Measurements from ENCODE around the gene SEMA3B. TPM values are rescaled to one million over a fixed set of nuclear protein-coding genes. Genes with fewer than 3 reads are reported as not detected.
A peak's percentile ranks its signal among the peaks of the same experiment; 100 is the strongest.

The SEMA3B gene
- total RNA-seq, 4 donors from 2014 or later, result 21.0 to 31.0 (median 26.5) TPM

GRCh38 chr3:50290161-50290641 is 21.3 kb downstream of the SEMA3B start:
- 91 to 93% methylated on average over 13 to 16 of the region's 16 CpGs for WGBS, 2 donors
- DNase-seq, result no peak
- TF ChIP-seq, protein P1, sequence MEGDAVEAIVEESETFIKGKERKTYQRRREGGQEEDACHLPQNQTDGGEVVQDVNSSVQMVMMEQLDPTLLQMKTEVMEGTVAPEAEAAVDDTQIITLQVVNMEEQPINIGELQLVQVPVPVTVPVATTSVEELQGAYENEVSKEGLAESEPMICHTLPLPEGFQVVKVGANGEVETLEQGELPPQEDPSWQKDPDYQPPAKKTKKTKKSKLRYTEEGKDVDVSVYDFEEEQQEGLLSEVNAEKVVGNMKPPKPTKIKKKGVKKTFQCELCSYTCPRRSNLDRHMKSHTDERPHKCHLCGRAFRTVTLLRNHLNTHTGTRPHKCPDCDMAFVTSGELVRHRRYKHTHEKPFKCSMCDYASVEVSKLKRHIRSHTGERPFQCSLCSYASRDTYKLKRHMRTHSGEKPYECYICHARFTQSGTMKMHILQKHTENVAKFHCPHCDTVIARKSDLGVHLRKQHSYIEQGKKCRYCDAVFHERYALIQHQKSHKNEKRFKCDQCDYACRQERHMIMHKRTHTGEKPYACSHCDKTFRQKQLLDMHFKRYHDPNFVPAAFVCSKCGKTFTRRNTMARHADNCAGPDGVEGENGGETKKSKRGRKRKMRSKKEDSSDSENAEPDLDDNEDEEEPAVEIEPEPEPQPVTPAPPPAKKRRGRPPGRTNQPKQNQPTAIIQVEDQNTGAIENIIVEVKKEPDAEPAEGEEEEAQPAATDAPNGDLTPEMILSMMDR (IDR thresholded peaks at IDR 0.05), result no peak
- no peak for TF ChIP-seq POLR2A (IDR thresholded peaks at IDR 0.05)
- no peak overlapping the region for H3K27ac ChIP-seq
- H3K9me3 ChIP-seq, result no peaks in the 10 kb centered on the region
- intact Hi-C loops (cut with DNase I), result loop anchor here (5.0 kb wide), 1 partner anchor 37 kb away; the partner anchor contains the start of gene TUSC2
- no peak overlapping the region for H3K4me3 ChIP-seq (replicated peaks in 1 of 3)
- H3K36me3 ChIP-seq, result peaks cover 26 to 28% of the 10 kb centered on the region in 2 donors
- peaks cover 15 to 18% of the 10 kb centered on the region in 2 donors for H3K4me1 ChIP-seq
- H3K27me3 ChIP-seq, result no peaks in the 10 kb centered on the region

DNA sequence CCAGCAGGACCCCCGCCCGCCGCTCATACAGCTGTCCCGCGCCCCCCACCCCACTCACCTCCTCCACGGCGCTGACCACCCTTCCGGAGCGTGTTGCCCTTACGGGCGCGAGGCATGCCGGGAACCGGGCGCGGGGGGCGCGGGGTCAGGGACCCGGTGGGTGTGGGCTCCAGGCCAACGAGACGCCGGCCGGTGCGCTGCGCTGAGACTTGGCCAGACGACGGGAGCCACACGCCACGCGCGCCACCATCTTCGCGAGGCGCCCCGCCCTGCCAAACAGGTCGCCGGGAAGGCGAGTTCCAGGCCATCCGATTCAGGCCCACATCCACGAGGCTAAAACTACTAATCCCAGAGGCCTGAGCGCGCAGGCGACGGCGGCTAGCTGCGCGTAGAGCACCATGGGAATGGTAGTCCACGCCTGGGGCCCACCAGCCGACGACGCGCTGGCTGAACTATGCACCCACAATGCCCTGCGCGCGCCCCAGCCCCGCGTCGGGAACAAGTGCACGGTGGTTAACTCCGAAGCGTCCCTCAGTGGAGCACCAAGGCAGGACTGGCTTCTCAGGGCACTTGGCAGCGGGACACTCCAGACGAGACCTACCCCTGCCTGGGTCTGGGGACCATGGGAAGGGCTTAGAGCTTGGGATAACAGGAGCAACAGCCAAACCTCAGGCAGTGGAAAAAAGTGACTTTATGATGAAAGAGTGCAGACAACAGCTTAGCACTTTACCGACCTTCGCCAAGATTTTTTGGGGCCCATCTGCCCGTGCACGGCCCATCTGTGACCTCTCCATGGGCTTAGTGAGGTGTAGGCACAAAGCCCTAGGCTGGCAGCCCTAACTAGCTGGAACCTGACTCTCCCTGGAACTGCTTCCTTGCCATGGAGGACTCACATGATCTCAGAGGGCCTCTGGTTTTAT is 23.5 kb downstream of the SEMA3B start, which contains the start of gene IFRD2:
Gene IFRD2, minus strand, starts transcription at position 271 of the 920 bp plus-strand sequence. Its CDS starts 155 bp downstream, at position 116.
- H3K9me3 ChIP-seq, result no peaks in the 10 kb centered on the region
- peak in 1 of 2 donors; percentile 62 for TF ChIP-seq POLR2A (IDR thresholded peaks at IDR 0.05)
- TF ChIP-seq, protein P1 (IDR thresholded peaks at IDR 0.05), result no peak
- intact Hi-C loops (cut with DNase I), result loop anchor here (5.0 kb wide), 1 partner anchor 35 kb away; the partner anchor contains the start of gene TUSC2

GRCh38 chr3:50293079-50293801 is 24.3 kb downstream of the SEMA3B start:
- peaks cover 17 to 24% of the 10 kb centered on the region in 2 donors for H3K4me1 ChIP-seq
- intact Hi-C loops (cut with DNase I), result loop anchor here (5.0 kb wide), 1 partner anchor 34 kb away; the partner anchor contains the start of gene TUSC2
- H3K9me3 ChIP-seq, result no peaks in the 10 kb centered on the region
- 61 to 80% methylated on average over 5 to 12 of the region's 12 CpGs for WGBS, 2 donors
- peak overlapping the region; percentile 20 to 75 (median 58) for H3K27ac ChIP-seq
- no peaks in the 10 kb centered on the region for H3K27me3 ChIP-seq
- peaks cover 16 to 20% of the 10 kb centered on the region in 2 donors for H3K36me3 ChIP-seq
- H3K4me3 ChIP-seq (replicated peaks in 1 of 3), result no peak overlapping the region
- TF ChIP-seq, protein P1 (IDR thresholded peaks at IDR 0.05), result no peak
- no peak for TF ChIP-seq POLR2A (IDR thresholded peaks at IDR 0.05)
- DNase-seq, result no peak

More for the DNA sequence above, 23.5 kb downstream of the SEMA3B start, which contains the start of gene IFRD2:
- Histone ChIP-seq H3K4me3 (replicated peaks in 1 of 3) (peak within 1 kb of the TSS; percentile 45 to 92 (median 78)), H3K36me3 (peaks cover 24 to 26% of the 10 kb centered on the region in 2 donors), H3K27ac (peak within 1 kb of the TSS; percentile 20 to 75 (median 68)), H3K4me1 (peaks cover 15 to 18% of the 10 kb centered on the region in 2 donors), H3K27me3 (no peaks in the 10 kb centered on the region)
- peak; percentile 98 for DNase-seq
- WGBS, 2 donors, result 5 to 6% methylated on average over 7 to 8 of the region's 67 CpGs

DNA sequence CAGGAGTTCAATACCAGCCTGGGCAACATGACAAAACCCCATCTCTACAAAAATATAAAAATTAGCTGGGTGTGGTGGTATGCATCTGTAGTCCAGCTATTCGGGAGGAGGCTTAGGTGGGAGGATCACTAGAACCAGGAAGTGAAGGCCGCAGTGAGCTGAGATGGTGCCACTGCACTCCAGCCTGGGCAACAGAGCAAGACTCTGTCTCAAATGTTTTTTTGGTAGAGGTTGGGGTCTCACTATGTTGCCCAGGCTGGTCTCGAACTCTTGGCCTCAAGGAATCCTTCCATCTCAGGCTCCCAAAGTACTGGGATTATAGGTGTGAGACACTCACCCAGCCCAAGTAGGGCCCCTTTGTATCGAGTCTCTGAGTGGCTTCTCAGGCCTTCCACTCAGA is 25.1 kb downstream of the SEMA3B start:
- no peak overlapping the region for H3K27ac ChIP-seq
- H3K36me3 ChIP-seq, result peaks cover 8 to 11% of the 10 kb centered on the region in 2 donors
- DNase-seq, result no peak
- H3K4me1 ChIP-seq, result peaks cover 23 to 32% of the 10 kb centered on the region in 2 donors
- no peaks in the 10 kb centered on the region for H3K27me3 ChIP-seq
- TF ChIP-seq, protein P1 (IDR thresholded peaks at IDR 0.05), result no peak
- TF ChIP-seq POLR2A (IDR thresholded peaks at IDR 0.05), result no peak
- WGBS, 2 donors, result 85 to 93% methylated on average over 3 to 4 of the region's 4 CpGs
- intact Hi-C loops (cut with DNase I), result loop anchor here (5.0 kb wide), 1 partner anchor 33 kb away; the partner anchor contains the start of gene TUSC2
- H3K4me3 ChIP-seq (replicated peaks in 1 of 3), result no peak overlapping the region
- H3K9me3 ChIP-seq, result no peaks in the 10 kb centered on the region
